LNCAP (cell line): ENCODE data around the gene PARS2.

Source experiments
- CTCF ChIP-seq: fragments of 450-650 bp; IDR thresholded peaks from 2 replicates; pipeline ENCODE4 v1.5.1; 2017; ENCODE audit warnings: mild to moderate bottlenecking

The PARS2 gene

GRCh38 chr1:54758678-54759348, 5.5 kb downstream of the PARS2 start:
- no peak for TF ChIP-seq CTCF

GRCh38 chr1:54757833-54758232, 6.5 kb downstream of the PARS2 start:
- TF ChIP-seq CTCF = no peak

GRCh38 chr1:54754486-54755285, 9.6 kb downstream of the PARS2 start:
- no peak for TF ChIP-seq CTCF

- no peak for TF ChIP-seq CTCF
Observed at GRCh38 chr1:54754045-54754444, 10.3 kb downstream of the PARS2 start.

GRCh38 chr1:54751426-54751825, 12.9 kb downstream of the PARS2 start:
- no peak for TF ChIP-seq CTCF

- TF ChIP-seq CTCF = no peak
Observed at GRCh38 chr1:54750596-54750995, 13.7 kb downstream of the PARS2 start.

- TF ChIP-seq CTCF = no peak
Observed at GRCh38 chr1:54748094-54748835, 16.1 kb downstream of the PARS2 start.
